GM12878 (cell line): ENCODE measurements around the gene DUSP16. TPM values are rescaled to one million over a fixed set of nuclear protein-coding genes. Genes with fewer than 3 reads are reported as not detected.

Experiments
- ASH2L ChIP-seq: fragments of 300-600, 200-600 bp; sonication (generic); IDR thresholded peaks from 2 replicates; pipeline ENCODE4 v1.6.1; 2017; ENCODE audit warnings: low read depth, mild to moderate bottlenecking, borderline replicate concordance
- BACH1 ChIP-seq: fragments of 450-650 bp; IDR thresholded peaks from 2 replicates; pipeline ENCODE4 v1.6.1; 2017; ENCODE audit warnings: mild to moderate bottlenecking, borderline replicate concordance
- CEBPB ChIP-seq, 2 experiments: fragments of 150-350 bp in 1 of 2; IDR thresholded peaks; 2 replicates each; pipeline ENCODE4 v1.6.1; 2012 to 2014; ENCODE audit warnings: low read depth in 2 of 2, low read length in 2 of 2, borderline replicate concordance in 1 of 2, inconsistent platforms in 1 of 2
- FOXK2 ChIP-seq: fragments of 450-650 bp; IDR thresholded peaks from 2 replicates; pipeline ENCODE4 v1.6.1; 2017; ENCODE audit warnings: mild to moderate bottlenecking, moderate library complexity
- IRF4 ChIP-seq: IDR thresholded peaks from 2 replicates; pipeline ENCODE4 v1.6.1; 2011; ENCODE audit warnings: low read depth, low read length
- KDM1A ChIP-seq: fragments of 200-600 bp; sonication (generic); IDR thresholded peaks from 2 replicates; pipeline ENCODE4 v1.6.1; 2016; ENCODE audit warnings: borderline replicate concordance
- SIX5 ChIP-seq: IDR thresholded peaks from 2 replicates; pipeline ENCODE4 v1.6.1; 2011; ENCODE audit warnings: mild to moderate bottlenecking, low read depth, low read length, moderate library complexity; ENCODE audit not compliant: severe bottlenecking
- SMAD5 ChIP-seq: IDR thresholded peaks from 2 replicates; pipeline ENCODE4 v1.6.1; 2016; ENCODE audit warnings: antibody characterized with exemption, low read depth
- SMARCA5 ChIP-seq: fragments of 450-650 bp; IDR thresholded peaks from 2 replicates; pipeline ENCODE4 v1.6.1; 2017; ENCODE audit warnings: mild to moderate bottlenecking
- SP1 ChIP-seq: IDR thresholded peaks from one replicate; pipeline ENCODE4 v1.6.1; 2011; ENCODE audit warnings: low read depth, low read length
- polyA plus RNA-seq, 11 experiments: library from polyadenylated mRNA; depleted of rRNA in 4 of 11; unstranded in 6 of 11; stranded (reverse) in 5 of 11; fragments of >200 nt; fragmentation: Nextera tagmentation in 4 of 11; fragmentation: Illumina TruSeq in 1 of 11; extraction: Ambion mirVana in 4 of 11; extraction: Trizol in 1 of 11; gene quantifications; 1 replicate in 1 of 11; 2 replicates in 10 of 11; pipeline versions ENCODE4 v1.2.1 to v1.2.3, GENCODE V29; 2011 to 2016; ENCODE audit warnings: inconsistent platforms in 2 of 11, missing spikeins in 2 of 11, low read depth in 1 of 11
- total RNA-seq, 4 experiments: library from RNA; depleted of rRNA in 3 of 4; stranded (reverse); fragments of >200 nt in 3 of 4; fragmentation: Illumina TruSeq in 1 of 4; extraction: Trizol in 1 of 4; gene quantifications; 2 replicates each; pipeline versions ENCODE4 v1.2.1 to v1.2.3, GENCODE V29; 2013 to 2021
- TF ChIP-seq, protein P1 (sequence below): fragments of 450-650 bp; IDR thresholded peaks from 2 replicates; pipeline ENCODE4 v1.6.1; 2017; ENCODE audit warnings: borderline replicate concordance
- TF ChIP-seq, protein P2 (sequence below): fragments of 150-350 bp; IDR thresholded peaks from 2 replicates; pipeline ENCODE4 v1.6.1; 2016; ENCODE audit warnings: low read depth, low read length

DUSP16 gene
- total and polyA plus RNA-seq, 10 of the 15 experiments (the other 5 are each of a cell fraction or from before 2014, with no cell fraction given) = 3.9 to 75.3 (median 26.8) TPM

DNA sequence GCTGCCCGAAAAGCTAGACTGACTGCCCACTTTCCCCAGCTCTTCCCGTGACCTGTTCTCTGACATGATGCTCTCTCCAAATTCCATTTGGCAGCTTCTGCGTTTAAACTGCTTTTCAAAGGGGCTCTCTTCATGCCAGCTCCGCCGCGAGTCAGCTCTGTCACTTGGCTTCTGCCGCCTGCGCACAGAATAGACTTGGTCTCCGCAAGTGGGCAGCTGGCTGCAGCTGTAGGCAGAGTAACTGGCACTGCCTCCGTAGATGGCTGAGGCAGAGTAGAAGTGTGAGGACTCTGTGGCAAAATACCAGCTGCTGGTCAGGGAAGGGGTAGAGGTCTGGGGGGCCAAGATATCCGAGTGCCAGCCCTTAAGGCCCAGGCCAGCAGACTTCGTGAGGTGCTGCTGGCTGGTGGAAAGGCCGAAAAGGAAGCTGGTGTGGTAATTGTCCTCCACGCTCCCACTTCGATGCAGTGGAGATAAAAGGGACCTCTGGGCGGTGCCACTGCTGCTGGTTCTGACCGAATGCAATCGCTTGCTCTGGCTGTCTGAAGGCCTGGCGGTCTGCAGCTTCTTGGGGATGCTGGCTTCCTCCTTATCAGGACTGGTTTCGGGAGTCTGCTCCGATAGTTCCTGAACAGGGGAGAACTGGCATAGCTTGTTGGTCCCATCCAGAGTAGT is 85.7 kb downstream of the DUSP16 start (continued):
- TF ChIP-seq, protein P1, sequence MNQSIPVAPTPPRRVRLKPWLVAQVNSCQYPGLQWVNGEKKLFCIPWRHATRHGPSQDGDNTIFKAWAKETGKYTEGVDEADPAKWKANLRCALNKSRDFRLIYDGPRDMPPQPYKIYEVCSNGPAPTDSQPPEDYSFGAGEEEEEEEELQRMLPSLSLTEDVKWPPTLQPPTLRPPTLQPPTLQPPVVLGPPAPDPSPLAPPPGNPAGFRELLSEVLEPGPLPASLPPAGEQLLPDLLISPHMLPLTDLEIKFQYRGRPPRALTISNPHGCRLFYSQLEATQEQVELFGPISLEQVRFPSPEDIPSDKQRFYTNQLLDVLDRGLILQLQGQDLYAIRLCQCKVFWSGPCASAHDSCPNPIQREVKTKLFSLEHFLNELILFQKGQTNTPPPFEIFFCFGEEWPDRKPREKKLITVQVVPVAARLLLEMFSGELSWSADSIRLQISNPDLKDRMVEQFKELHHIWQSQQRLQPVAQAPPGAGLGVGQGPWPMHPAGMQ = no peak
- TF ChIP-seq KDM1A = no peak
- no peak for TF ChIP-seq FOXK2
- no peak for TF ChIP-seq SMARCA5
- no peak for TF ChIP-seq CEBPB (IDR thresholded peaks at IDR 0.05; ENCODE audit: borderline replicate concordance in 1 of 2, low read depth in 2 of 2, low read length in 2 of 2)
- no peak for TF ChIP-seq SIX5
- TF ChIP-seq IRF4 = no peak
- no peak for TF ChIP-seq BACH1
- TF ChIP-seq SMAD5 = no peak
- TF ChIP-seq, protein P2, sequence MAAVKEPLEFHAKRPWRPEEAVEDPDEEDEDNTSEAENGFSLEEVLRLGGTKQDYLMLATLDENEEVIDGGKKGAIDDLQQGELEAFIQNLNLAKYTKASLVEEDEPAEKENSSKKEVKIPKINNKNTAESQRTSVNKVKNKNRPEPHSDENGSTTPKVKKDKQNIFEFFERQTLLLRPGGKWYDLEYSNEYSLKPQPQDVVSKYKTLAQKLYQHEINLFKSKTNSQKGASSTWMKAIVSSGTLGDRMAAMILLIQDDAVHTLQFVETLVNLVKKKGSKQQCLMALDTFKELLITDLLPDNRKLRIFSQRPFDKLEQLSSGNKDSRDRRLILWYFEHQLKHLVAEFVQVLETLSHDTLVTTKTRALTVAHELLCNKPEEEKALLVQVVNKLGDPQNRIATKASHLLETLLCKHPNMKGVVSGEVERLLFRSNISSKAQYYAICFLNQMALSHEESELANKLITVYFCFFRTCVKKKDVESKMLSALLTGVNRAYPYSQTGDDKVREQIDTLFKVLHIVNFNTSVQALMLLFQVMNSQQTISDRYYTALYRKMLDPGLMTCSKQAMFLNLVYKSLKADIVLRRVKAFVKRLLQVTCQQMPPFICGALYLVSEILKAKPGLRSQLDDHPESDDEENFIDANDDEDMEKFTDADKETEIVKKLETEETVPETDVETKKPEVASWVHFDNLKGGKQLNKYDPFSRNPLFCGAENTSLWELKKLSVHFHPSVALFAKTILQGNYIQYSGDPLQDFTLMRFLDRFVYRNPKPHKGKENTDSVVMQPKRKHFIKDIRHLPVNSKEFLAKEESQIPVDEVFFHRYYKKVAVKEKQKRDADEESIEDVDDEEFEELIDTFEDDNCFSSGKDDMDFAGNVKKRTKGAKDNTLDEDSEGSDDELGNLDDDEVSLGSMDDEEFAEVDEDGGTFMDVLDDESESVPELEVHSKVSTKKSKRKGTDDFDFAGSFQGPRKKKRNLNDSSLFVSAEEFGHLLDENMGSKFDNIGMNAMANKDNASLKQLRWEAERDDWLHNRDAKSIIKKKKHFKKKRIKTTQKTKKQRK = no peak
- no peak for TF ChIP-seq ASH2L
- no peak for TF ChIP-seq SP1
